HG03039 (cell line): ENCODE measurements around the gene PLCG1.

Source experiments
- ATAC-seq: cut with Tn5 transposase; IDR thresholded peaks from one replicate; pipeline ENCODE4 v1.9.1; 2021; ENCODE audit warnings: mild to moderate bottlenecking, moderate library complexity; ENCODE audit not compliant: unreplicated experiment

Gene PLCG1

GRCh38 chr20:41166201-41167117 is 29.1 kb downstream of the PLCG1 start:
- no peak for ATAC-seq

GRCh38 chr20:41167118-41167470 is 29.8 kb downstream of the PLCG1 start:
- no peak for ATAC-seq

DNA sequence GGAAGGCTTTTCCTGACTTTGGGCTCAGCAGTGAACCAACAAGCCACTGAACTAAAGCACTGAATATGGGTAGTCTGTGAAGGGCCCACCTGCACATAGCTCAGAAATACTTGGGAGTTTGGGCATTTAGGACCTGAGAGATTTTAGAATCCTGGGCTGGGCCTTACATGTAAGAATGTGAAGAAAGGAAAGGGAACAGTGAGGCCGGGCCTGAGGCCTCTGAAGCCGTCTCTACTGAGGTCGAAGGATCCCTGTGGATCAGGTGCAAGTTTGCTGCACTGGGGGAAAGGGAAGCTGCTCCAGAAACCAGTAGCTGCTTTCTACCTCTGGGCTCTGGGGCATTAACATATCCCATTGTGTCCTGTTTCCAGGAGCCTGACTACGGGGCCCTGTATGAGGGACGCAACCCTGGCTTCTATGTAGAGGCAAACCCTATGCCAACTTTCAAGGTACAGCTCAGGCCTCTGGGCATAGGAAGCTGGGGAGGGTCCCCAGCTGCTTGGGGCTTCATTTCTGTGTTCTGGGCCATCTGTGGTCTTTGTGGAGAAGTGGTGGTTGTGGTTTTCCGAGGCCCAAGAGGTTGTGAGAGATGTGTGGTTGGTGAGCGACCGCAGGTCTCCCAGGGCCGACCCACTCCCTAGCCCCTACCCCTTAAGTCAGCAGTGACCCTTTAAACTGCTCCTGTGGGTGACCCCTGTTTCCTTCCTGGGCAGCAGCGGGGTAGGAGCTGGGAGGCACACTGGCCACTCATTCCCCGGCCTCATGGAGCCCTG is 30.3 kb downstream of the PLCG1 start:
- no peak for ATAC-seq

GRCh38 chr20:41168281-41169161 is 31.2 kb downstream of the PLCG1 start:
- ATAC-seq, result no peak

DNA sequence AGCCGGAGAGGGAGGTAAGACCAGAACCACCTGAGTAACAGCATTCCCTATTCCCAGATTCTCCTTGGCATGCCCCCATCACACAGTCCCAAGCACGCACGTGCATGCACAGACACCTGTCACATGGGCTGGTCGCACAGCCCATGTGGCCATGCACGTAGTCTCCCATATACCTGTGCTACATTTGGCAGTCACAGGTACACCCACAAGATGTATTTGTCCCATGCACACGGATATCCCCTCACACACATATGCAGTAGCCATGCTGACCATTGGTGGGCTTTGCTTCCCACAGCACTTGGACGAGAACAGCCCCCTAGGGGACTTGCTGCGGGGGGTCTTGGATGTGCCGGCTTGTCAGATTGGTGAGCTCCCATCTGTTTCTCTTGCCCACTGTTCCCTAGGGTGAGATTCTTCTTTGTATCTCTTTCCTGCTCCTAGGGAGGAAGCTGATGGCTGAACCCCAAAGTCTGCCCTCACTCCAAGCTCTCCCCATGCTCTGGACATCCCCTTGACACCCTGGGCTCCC is 31.9 kb downstream of the PLCG1 start:
- ATAC-seq, result no peak

DNA sequence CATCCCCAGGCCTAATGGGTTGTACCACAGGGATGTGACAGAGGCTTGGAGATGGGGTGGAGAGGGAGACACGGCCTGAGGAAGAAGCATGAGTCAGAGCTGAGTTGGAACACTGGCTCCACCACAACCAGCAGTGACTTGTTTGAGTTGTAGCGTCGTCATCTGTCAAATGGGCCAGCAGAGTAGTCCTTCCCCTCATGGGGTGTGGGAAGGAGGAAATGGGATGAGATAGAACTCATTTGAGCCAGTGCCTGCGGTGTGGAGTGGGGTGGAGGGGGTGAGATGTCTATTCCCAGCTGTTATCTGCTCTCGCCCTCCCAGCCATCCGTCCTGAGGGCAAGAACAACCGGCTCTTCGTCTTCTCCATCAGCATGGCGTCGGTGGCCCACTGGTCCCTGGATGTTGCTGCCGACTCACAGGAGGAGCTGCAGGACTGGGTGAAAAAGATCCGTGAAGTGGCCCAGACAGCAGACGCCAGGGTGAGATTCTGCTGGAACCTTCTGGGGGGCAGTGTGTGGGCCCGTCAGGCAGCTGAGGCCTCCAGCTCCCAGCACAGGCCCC is 32.5 kb downstream of the PLCG1 start:
- no peak for ATAC-seq

DNA sequence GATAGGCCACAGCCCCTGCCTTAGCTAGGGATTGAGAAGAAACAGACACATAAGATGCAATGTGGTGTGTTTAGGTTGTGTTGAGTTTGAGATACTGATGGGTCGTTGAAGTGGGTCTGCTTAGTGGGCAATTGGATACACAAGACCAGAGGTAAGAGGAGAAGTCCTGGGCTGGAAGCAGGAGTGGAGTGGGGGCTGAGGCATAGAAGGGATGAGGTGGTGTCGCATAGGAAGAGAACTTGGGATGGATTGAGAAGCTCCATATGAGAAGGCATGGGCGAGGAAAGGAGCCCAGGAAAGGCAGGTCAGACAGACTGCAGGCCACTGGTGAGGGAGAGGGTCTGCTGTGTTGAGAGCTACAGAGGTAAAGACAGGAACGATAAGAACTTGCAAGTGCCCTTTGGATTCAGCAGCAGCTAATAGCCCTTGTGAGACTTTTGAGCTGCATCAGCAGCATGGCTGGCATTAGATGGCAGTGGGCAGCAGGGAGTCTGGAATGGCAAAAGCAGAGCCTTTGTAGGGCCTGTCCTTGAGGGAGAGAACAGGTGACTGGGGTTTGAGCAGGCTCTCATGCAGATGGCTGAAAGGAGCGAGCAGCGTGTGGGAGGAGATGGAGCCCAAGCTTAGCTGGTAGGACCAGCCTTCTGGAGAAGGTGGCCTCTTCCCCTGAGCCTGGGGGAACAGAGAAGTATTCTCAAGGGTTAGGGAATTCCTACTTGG is 33.2 kb downstream of the PLCG1 start:
- ATAC-seq, result no peak

GRCh38 chr20:41171736-41172295 is 34.5 kb downstream of the PLCG1 start:
- no peak for ATAC-seq

DNA sequence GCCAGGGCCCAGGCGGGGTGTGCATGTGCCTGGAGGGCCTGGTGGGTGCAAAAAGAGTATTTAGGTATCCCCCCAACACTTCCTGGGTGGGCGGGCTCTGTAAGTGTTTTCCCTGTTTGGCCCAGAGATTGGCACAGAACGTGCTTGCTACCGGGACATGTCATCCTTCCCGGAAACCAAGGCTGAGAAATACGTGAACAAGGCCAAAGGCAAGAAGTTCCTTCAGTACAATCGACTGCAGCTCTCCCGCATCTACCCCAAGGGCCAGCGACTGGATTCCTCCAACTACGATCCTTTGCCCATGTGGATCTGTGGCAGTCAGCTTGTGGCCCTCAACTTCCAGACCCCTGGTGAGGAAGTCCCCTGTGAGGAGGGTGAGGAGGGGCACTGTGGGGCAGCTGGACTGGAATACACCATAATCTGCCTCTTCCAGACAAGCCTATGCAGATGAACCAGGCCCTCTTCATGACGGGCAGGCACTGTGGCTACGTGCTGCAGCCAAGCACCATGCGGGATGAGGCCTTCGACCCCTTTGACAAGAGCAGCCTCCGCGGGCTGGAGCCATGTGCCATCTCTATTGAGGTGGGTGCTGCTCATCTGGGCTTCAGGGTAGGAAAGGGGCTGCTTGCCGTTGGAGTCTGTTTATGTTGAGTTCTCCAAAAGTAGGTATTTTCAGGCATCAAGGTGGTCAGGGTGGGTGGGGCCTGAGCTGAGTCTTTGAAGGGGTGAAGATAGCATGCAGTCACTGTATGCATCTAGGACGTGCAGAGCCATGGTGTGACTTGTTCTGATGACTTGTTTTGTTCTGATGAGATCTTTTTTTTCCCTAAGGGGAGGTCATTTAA is 35.2 kb downstream of the PLCG1 start:
- ATAC-seq, result no peak

GRCh38 chr20:41173161-41173721 is 35.9 kb downstream of the PLCG1 start:
- ATAC-seq, result no peak

DNA sequence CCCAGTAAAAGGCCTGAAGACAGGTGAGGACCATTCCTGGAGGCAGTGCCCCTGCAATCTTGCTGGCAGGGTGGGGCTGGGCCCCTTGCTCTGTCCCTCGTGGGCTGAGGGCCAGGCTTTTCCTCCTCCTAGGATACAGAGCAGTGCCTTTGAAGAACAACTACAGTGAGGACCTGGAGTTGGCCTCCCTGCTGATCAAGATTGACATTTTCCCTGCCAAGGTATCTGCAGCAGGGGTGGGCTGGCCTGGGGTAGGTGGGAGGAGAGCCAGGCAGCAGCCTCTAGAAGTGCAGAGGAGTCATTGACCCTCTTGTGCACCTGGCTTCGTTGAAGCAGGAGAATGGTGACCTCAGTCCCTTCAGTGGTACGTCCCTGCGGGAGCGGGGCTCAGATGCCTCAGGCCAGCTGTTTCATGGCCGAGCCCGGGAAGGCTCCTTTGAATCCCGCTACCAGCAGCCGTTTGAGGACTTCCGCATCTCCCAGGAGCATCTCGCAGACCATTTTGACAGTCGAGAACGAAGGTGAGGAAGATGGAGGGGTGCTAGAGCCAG is 36.5 kb downstream of the PLCG1 start:
- ATAC-seq, result no peak

DNA sequence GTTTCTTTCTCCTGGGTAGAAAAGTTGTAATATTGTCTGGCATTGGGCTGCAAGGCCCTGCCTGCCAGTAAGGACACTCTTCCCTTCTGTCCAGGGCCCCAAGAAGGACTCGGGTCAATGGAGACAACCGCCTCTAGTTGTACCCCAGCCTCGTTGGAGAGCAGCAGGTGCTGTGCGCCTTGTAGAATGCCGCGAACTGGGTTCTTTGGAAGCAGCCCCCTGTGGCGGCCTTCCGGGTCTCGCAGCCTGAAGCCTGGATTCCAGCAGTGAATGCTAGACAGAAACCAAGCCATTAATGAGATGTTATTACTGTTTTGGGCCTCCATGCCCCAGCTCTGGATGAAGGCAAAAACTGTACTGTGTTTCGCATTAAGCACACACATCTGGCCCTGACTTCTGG is 37.0 kb downstream of the PLCG1 start:
- no peak for ATAC-seq

GRCh38 chr20:41174782-41175181 is 37.4 kb downstream of the PLCG1 start:
- no peak for ATAC-seq

- no peak for ATAC-seq
Observed at GRCh38 chr20:41175201-41175651, 37.9 kb downstream of the PLCG1 start.

GRCh38 chr20:41175727-41176330 is 38.5 kb downstream of the PLCG1 start:
- no peak for ATAC-seq

- ATAC-seq, result no peak
Observed at GRCh38 chr20:41176711-41177552, 39.6 kb downstream of the PLCG1 start.

DNA sequence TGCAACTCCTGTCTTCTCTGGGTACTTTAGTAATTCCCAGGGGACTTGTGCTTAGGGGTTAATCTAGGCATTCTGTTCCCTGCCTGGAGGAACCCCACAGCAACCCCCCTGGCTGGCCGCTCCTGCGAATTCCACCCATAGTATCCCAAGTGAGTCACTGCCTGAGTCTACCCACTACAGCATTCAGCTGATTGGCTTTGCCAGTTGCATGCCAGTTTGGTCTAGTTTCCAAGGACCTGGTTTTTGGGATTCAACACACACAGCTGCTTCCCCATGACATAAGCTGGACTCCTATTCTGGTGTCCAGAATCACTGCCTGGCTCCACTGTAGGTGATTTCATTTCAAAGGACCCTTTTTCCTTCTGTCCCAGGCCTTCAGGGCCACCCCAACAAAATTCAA is 40.3 kb downstream of the PLCG1 start:
- no peak for ATAC-seq
